Endodermal cell (in vitro differentiated cells): Measurements from ENCODE around the gene AUTS2. TPM values are rescaled to one million over a fixed set of nuclear protein-coding genes. Genes with fewer than 3 reads are reported as not detected.

Experiments used
- DNase-seq: peaks from one replicate; pipeline ENCODE4 v3.0.0-alpha.2; 2017
- H3K27ac ChIP-seq: 2 replicates; pipeline ENCODE4 v1.5.1; 2013; ENCODE audit warnings: mild to moderate bottlenecking, low read depth, low read length, moderate library complexity
- H3K27me3 ChIP-seq: 2 replicates; pipeline ENCODE4 v1.6.1; 2013; ENCODE audit warnings: mild to moderate bottlenecking, low read length, moderate library complexity; ENCODE audit not compliant: insufficient read depth, control insufficient read depth, poor library complexity, severe bottlenecking
- H3K36me3 ChIP-seq: 2 replicates; pipeline ENCODE4 v1.7.0; 2013; ENCODE audit warnings: mild to moderate bottlenecking, low read length, moderate library complexity; ENCODE audit not compliant: control insufficient read depth, insufficient read depth
- H3K4me1 ChIP-seq: one replicate; pipeline ENCODE4 v1.7.0; 2013; ENCODE audit warnings: low read length; ENCODE audit not compliant: control insufficient read depth, insufficient read depth
- H3K4me3 ChIP-seq: 2 replicates; pipeline ENCODE4 v1.5.1; 2013; ENCODE audit warnings: mild to moderate bottlenecking, low read length, moderate library complexity
- H3K9ac ChIP-seq: 2 replicates; pipeline ENCODE4 v1.6.1; 2013; ENCODE audit warnings: mild to moderate bottlenecking, low read length, moderate library complexity; ENCODE audit not compliant: poor library complexity, severe bottlenecking; ENCODE audit errors: extremely low read depth
- H3K9me3 ChIP-seq: 2 replicates; pipeline ENCODE4 v1.6.1; 2013; ENCODE audit warnings: mild to moderate bottlenecking, low read length, moderate library complexity; ENCODE audit not compliant: control insufficient read depth
- H3K27ac Mint-ChIP-seq: 2 replicates; pipeline ENCODE4 v1.8.0; 2020; ENCODE audit warnings: mixed read lengths
- H3K27me3 Mint-ChIP-seq: 2 replicates; pipeline ENCODE4 v1.8.0; 2021; ENCODE audit warnings: mild to moderate bottlenecking, mixed read lengths; ENCODE audit not compliant: insufficient read depth
- H3K36me3 Mint-ChIP-seq: 2 replicates; pipeline ENCODE4 v1.8.0; 2020; ENCODE audit warnings: low read depth, mixed read lengths
- H3K4me1 Mint-ChIP-seq: 2 replicates; pipeline ENCODE4 v1.8.0; 2020; ENCODE audit warnings: mixed read lengths
- H3K4me3 Mint-ChIP-seq: 2 replicates; pipeline ENCODE4 v1.8.0; 2020; ENCODE audit warnings: mild to moderate bottlenecking, moderate library complexity, mixed read lengths
- H3K9me3 Mint-ChIP-seq: 2 replicates; pipeline ENCODE4 v1.8.0; 2020; ENCODE audit warnings: mild to moderate bottlenecking, mixed read lengths
- WGBS, 2 experiments: methylation state at CpG; one replicate each; pipeline versions ENCODE4 v1.1.5 to v1.1.7; 2013; ENCODE audit warnings: missing lambda C conversion rate in 2 of 2, mixed read lengths in 1 of 2; ENCODE audit not compliant: insufficient coverage in 1 of 2, insufficient read length in 1 of 2; 5-methylcytosine and 5-hydroxymethylcytosine counted together
- total RNA-seq, 2 donors: library from RNA; stranded (reverse); fragmentation: NEBNext Ultra II Directional in 1 of 2; extraction: Animal tissue kit (Norgen Biotek cat#: 25700) in 1 of 2; gene quantifications; 2 replicates in 1 of 2; 3 replicates in 1 of 2; pipeline ENCODE4 v1.2.1, GENCODE V29; 2021
- TF ChIP-seq, protein P1 (sequence below): fragments of 200-600 bp; sonication (generic); conservative IDR thresholded peaks from 2 replicates; pipeline ENCODE4 v1.5.0; 2021; ENCODE audit warnings: antibody characterized with exemption, mild to moderate bottlenecking

Gene AUTS2
- total RNA-seq, 2 donors from 2014 or later = 76.8 to 106 TPM

DNA sequence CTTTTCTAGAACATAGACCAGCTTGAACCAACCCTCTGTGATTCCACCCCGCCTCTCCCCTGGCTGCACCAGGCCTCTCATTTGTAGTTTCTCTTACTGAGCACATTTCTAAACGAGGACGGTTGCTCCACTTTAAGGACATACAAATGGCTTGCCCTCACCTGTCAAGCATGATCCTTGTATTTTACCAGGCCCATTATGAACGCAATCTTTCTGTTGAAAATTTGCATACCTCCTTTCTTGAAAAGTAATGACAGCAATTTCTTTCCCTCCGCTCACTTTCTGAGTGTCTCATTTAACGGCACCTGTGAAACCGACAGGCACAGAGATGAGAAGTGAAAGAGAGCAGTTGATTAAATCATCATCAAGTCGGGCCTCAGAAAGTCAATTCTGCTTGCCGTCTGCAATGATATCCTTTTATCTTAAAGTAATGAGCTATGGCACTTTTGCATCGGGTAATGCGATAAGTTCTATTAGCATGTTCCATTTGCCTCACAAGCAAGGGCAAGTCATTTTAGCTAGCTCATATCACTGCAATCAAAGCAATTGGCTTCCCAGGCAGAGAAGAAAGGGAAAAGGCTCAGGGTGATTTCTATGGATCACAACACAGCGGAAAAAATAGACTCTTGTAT is 828.1 kb downstream of the AUTS2 start:
- no peak overlapping the region for H3K27ac ChIP-seq
- no peak overlapping the region for H3K9ac ChIP-seq
- TF ChIP-seq, protein P1, sequence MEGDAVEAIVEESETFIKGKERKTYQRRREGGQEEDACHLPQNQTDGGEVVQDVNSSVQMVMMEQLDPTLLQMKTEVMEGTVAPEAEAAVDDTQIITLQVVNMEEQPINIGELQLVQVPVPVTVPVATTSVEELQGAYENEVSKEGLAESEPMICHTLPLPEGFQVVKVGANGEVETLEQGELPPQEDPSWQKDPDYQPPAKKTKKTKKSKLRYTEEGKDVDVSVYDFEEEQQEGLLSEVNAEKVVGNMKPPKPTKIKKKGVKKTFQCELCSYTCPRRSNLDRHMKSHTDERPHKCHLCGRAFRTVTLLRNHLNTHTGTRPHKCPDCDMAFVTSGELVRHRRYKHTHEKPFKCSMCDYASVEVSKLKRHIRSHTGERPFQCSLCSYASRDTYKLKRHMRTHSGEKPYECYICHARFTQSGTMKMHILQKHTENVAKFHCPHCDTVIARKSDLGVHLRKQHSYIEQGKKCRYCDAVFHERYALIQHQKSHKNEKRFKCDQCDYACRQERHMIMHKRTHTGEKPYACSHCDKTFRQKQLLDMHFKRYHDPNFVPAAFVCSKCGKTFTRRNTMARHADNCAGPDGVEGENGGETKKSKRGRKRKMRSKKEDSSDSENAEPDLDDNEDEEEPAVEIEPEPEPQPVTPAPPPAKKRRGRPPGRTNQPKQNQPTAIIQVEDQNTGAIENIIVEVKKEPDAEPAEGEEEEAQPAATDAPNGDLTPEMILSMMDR = no peak
- H3K36me3 Mint-ChIP-seq = peaks cover 2% of the 10 kb centered on the region
- no peaks in the 10 kb centered on the region for H3K27me3 ChIP-seq
- DNase-seq = no peak
- H3K4me3 Mint-ChIP-seq = no peak overlapping the region
- no peaks in the 10 kb centered on the region for H3K9me3 ChIP-seq
- H3K4me3 ChIP-seq = no peak overlapping the region
- no peaks in the 10 kb centered on the region for H3K36me3 ChIP-seq
- H3K27ac Mint-ChIP-seq = no peak overlapping the region
- no peaks in the 10 kb centered on the region for H3K9me3 Mint-ChIP-seq
- H3K27me3 Mint-ChIP-seq = no peaks in the 10 kb centered on the region
- 90 to 94% methylated on average over 11 to 12 of the region's 12 CpGs for WGBS, 2 experiments
- peaks cover 10% of the 10 kb centered on the region for H3K4me1 Mint-ChIP-seq
- peaks cover 7% of the 10 kb centered on the region for H3K4me1 ChIP-seq

DNA sequence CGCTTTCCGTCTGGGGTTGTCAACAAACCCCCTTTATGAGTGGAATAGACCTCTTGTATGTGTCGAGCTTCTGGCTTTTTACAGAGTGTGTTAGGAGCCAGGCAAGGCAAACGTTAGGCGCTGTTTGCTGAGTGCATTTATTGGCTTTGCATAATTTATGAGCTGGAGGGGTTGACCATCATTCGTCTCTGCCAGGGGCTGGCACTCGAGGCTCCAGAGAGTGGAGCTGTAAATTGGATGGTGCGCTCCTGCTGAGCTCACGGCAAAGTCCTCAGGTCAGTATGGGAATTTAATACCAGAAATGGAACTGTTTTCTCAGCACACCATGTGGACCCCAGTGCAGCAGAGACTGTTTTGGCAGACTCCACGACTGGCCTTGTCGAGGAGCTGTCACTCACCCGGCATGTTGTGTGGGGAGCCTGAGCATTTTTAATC is 834.3 kb downstream of the AUTS2 start:
- H3K36me3 Mint-ChIP-seq = peaks cover 5% of the 10 kb centered on the region
- no peak overlapping the region for H3K27ac Mint-ChIP-seq
- no peak overlapping the region for H3K4me3 ChIP-seq
- no peaks in the 10 kb centered on the region for H3K9me3 Mint-ChIP-seq
- H3K9ac ChIP-seq = no peak overlapping the region
- TF ChIP-seq, protein P1 = no peak
- H3K4me3 Mint-ChIP-seq = no peak overlapping the region
- no peaks in the 10 kb centered on the region for H3K36me3 ChIP-seq
- H3K9me3 ChIP-seq = no peaks in the 10 kb centered on the region
- H3K27me3 Mint-ChIP-seq = no peaks in the 10 kb centered on the region
- no peak for DNase-seq
- WGBS, 2 experiments = 84 to 91% methylated on average over 8 to 12 of the region's 12 CpGs
- H3K27me3 ChIP-seq = no peaks in the 10 kb centered on the region
- H3K4me1 ChIP-seq = peaks cover 8% of the 10 kb centered on the region
- peak overlapping the region; percentile 38 for H3K27ac ChIP-seq
- peaks cover 14% of the 10 kb centered on the region for H3K4me1 Mint-ChIP-seq

DNA sequence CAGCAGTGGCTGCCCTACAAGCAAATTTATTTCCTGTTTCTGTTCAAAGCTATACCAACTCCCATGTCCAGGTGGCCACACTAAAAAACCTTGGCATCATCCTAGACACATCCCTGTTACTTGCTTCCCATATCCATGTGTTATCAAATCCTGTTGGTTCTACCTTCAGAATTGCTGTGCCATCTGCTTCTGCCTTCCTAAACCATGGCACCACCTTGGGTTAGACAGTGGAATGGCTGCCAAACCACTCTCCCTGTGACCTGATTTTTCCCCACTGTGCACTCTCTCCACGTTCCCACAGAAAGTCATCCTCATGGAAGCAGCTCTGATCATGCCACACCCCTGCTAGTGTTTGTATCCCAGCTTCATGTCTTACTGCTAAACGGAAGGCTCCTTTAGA is 836.1 kb downstream of the AUTS2 start:
- TF ChIP-seq, protein P1 = peak; percentile 43
- Mint-ChIP-seq H3K36me3 (peaks cover 5% of the 10 kb centered on the region), H3K4me1 (peaks cover 14% of the 10 kb centered on the region), H3K4me3 (no peak overlapping the region), H3K9me3 (no peaks in the 10 kb centered on the region), H3K27ac (no peak overlapping the region), H3K27me3 (no peaks in the 10 kb centered on the region)
- Histone ChIP-seq H3K9ac (no peak overlapping the region), H3K9me3 (no peaks in the 10 kb centered on the region), H3K27me3 (no peaks in the 10 kb centered on the region), H3K27ac (no peak overlapping the region), H3K36me3 (no peaks in the 10 kb centered on the region), H3K4me1 (peaks cover 6% of the 10 kb centered on the region), H3K4me3 (no peak overlapping the region)
- WGBS, 2 experiments = 84% methylated on average over 2 of the region's 2 CpGs; no CpG with 5 or more reads in 1 of the 2 experiments
- DNase-seq = no peak
